Adrenal gland (tissue), 12 donors: ENCODE data around the gene PPP1R1C. TPM values are rescaled to one million over a fixed set of nuclear protein-coding genes. Genes with fewer than 3 reads are reported as not detected.

Experiments used
- DNase-seq, 7 donors: peaks; one replicate each; pipeline ENCODE4 v3.0.0-alpha.2; 2019 to 2020
- H3K27ac ChIP-seq, 5 donors: fragments of 200-600 bp; sonication (generic) in 4 of 5; 1 replicate in 3 of 5; 2 replicates in 2 of 5; pipeline versions ENCODE4 v1.5.1 to v1.8.0; 2016 to 2020; ENCODE audit warnings: mild to moderate bottlenecking in 1 of 5
- H3K27me3 ChIP-seq: fragments of 200-600 bp; 2 replicates; pipeline ENCODE4 v1.8.0; 2021
- H3K36me3 ChIP-seq, 2 donors: fragments of 200-600 bp; replicated peaks in 1 of 2; 1 replicate in 1 of 2; 2 replicates in 1 of 2; pipeline versions ENCODE4 v1.5.1 to v1.8.0; 2018 to 2022
- H3K4me1 ChIP-seq, 2 donors: fragments of 200-600 bp; replicated peaks in 1 of 2; 1 replicate in 1 of 2; 2 replicates in 1 of 2; pipeline versions ENCODE4 v1.5.1 to v1.8.0; 2018 to 2021
- H3K4me3 ChIP-seq, 4 donors: fragments of 200-600 bp; sonication (generic) in 3 of 4; one replicate each; pipeline ENCODE4 v1.5.1; 2016 to 2018
- H3K9me3 ChIP-seq, 3 donors: fragments of 200-600 bp; sonication (generic) in 1 of 3; replicated peaks in 1 of 3; 1 replicate in 2 of 3; 2 replicates in 1 of 3; pipeline versions ENCODE4 v1.5.1 to v1.8.0; 2016 to 2021
- CTCF ChIP-seq, 6 experiments: fragments of 450-650 bp in 4 of 6; fragments of 200-600 bp in 2 of 6; sonication (generic) in 1 of 6; IDR thresholded peaks; 1 replicate in 5 of 6; 2 replicates in 1 of 6; pipeline versions ENCODE4 v1.5.1 to v1.8.0; 2016 to 2021; ENCODE audit warnings: antibody characterized with exemption in 6 of 6, mild to moderate bottlenecking in 2 of 6, moderate library complexity in 1 of 6
- POLR2A ChIP-seq, 2 donors: fragments of 450-650 bp; IDR thresholded peaks; one replicate each; pipeline ENCODE4 v1.6.1; 2017; ENCODE audit warnings: antibody characterized with exemption in 2 of 2, mild to moderate bottlenecking in 2 of 2, moderate library complexity in 1 of 2
- WGBS, 4 donors: extraction: QIAGEN DNeasy Blood & Tissue Kit in 2 of 4; methylation state at CpG; one replicate each; pipeline versions ENCODE4 v1.1.5 to v1.1.7; 2013 to 2017; 5-methylcytosine and 5-hydroxymethylcytosine counted together
- intact Hi-C, 2 donors: fragments of 100-400 bp; cut with DNase I; formaldehyde crosslinking; loops; one replicate each; pipeline versions ENCODE4 v1.14.1 to v1.15.0; 2022 to 2023
- polyA plus RNA-seq, 3 donors: library from polyadenylated mRNA; stranded (reverse); fragments of 200-250 nt in 2 of 3; fragments of 350-450 nt in 1 of 3; fragmentation: Illumina TruSeq in 1 of 3; extraction: RNeasy Lipid Tissue Mini Kit (QIAGEN cat#74804) in 1 of 3; gene quantifications; one replicate each; pipeline ENCODE4 v1.2.3, GENCODE V29; 2013 to 2014
- total RNA-seq, 9 donors: library from RNA; depleted of rRNA in 4 of 9; stranded (reverse); fragments of >200 nt in 4 of 9; fragments of 120-200 nt in 1 of 9; fragmentation: NEBNext Ultra II Directional in 1 of 9; extraction: Animal tissue kit (Norgen Biotek cat#: 25700) in 1 of 9; gene quantifications; one replicate each; pipeline versions ENCODE4 v1.1.0 to v1.2.4, GENCODE V29; 2013 to 2023
- donor health status: healthy with polysubstance abuse.
- donor health status: Bipolar disorder and iron deficiency.
- donor health status: DM: yes; HTN: yes; CAD: no.
- donor health status: DM: no; HTN: no; CAD: no.
- donor health status: DM: no; HTN: no; CAD: no.
- donor health status: DM: yes; HTN: yes; CAD: no.

Gene PPP1R1C
- total and polyA plus RNA-seq, 12 donors: 0.29 to 5.9 (median 1.4) TPM; not detected in 3

GRCh38 chr2:182055993-182056392 lies 70.3 kb downstream of the PPP1R1C start:
- WGBS, 4 donors: 86 to 93% (median 90%) methylated on average over 4 of the region's 4 CpGs
- Histone ChIP-seq H3K27me3 (no peaks in the 10 kb centered on the region), H3K9me3 (no peaks in the 10 kb centered on the region), H3K27ac (no peak overlapping the region), H3K4me3 (no peak overlapping the region), H3K4me1 (no peaks in the 10 kb centered on the region), H3K36me3 (peaks cover 0 to 3% of the 10 kb centered on the region in 2 donors)
- TF ChIP-seq POLR2A (IDR thresholded peaks at IDR 0.05) (no peak), CTCF (IDR thresholded peaks at IDR 0.05) (no peak)
- no peak for DNase-seq
- intact Hi-C loops: no loop called here

GRCh38 chr2:182057002-182057401 lies 71.3 kb downstream of the PPP1R1C start:
- H3K9me3 ChIP-seq: no peaks in the 10 kb centered on the region
- intact Hi-C loops: no loop called here

GRCh38 chr2:182058056-182058455 lies 72.4 kb downstream of the PPP1R1C start:
- no peak for DNase-seq
- no peaks in the 10 kb centered on the region for H3K9me3 ChIP-seq
- intact Hi-C loops: no loop called here
- no peaks in the 10 kb centered on the region for H3K27me3 ChIP-seq
- peaks cover 0 to 3% of the 10 kb centered on the region in 2 donors for H3K36me3 ChIP-seq
- TF ChIP-seq POLR2A (IDR thresholded peaks at IDR 0.05) (no peak), CTCF (IDR thresholded peaks at IDR 0.05) (no peak)
- 45 to 73% (median 59%) methylated on average over 1 of the region's 1 CpG for WGBS, 4 donors
- no peaks in the 10 kb centered on the region for H3K4me1 ChIP-seq
- H3K4me3 ChIP-seq: no peak overlapping the region
- no peak overlapping the region for H3K27ac ChIP-seq

More at GRCh38 chr2:182057002-182057401, 71.3 kb downstream of the PPP1R1C start:
- peaks cover 0 to 3% of the 10 kb centered on the region in 2 donors for H3K36me3 ChIP-seq
- TF ChIP-seq POLR2A (IDR thresholded peaks at IDR 0.05) (no peak), CTCF (IDR thresholded peaks at IDR 0.05) (no peak)
- no peaks in the 10 kb centered on the region for H3K27me3 ChIP-seq
- no peak overlapping the region for H3K27ac ChIP-seq
- DNase-seq: no peak
- H3K4me3 ChIP-seq: no peak overlapping the region
- no peaks in the 10 kb centered on the region for H3K4me1 ChIP-seq

GRCh38 chr2:182061739-182062138 lies 76.1 kb downstream of the PPP1R1C start:
- intact Hi-C loops: no loop called here

More at GRCh38 chr2:182061739-182062138, 76.1 kb downstream of the PPP1R1C start:
- peaks cover 0 to 7% of the 10 kb centered on the region in 2 donors for H3K4me1 ChIP-seq
- no peak overlapping the region for H3K27ac ChIP-seq
- H3K27me3 ChIP-seq: no peaks in the 10 kb centered on the region
- DNase-seq: no peak
- H3K9me3 ChIP-seq: no peaks in the 10 kb centered on the region
- no peaks in the 10 kb centered on the region for H3K36me3 ChIP-seq
- WGBS, 4 donors: 52 to 83% (median 72%) methylated on average over 1 of the region's 1 CpG
- no peak overlapping the region for H3K4me3 ChIP-seq
- TF ChIP-seq POLR2A (IDR thresholded peaks at IDR 0.05): no peak
- TF ChIP-seq CTCF (IDR thresholded peaks at IDR 0.05): no peak
